HL-60/S4 (cell line): ENCODE results near the gene LDLRAD3.

Experiments used
- in situ Hi-C: fragments of 300-500 bp; cut with MboI; formaldehyde crosslinking; loops from 2 replicates; pipeline ENCODE4 v1.14.3; 2022; ENCODE audit warnings: low sequenced_read_pairs

LDLRAD3 gene

GRCh38 chr11:36253238-36253637, 309.4 kb downstream of the LDLRAD3 start:
- in situ Hi-C loops: loop anchor here (25.0 kb wide), 1 partner anchor 766 kb away; no protein-coding TSS in a partner anchor

- in situ Hi-C loops: loop anchor here (25.0 kb wide), 1 partner anchor 767 kb away; no protein-coding TSS in a partner anchor
Observed at GRCh38 chr11:36254713-36255112, 310.9 kb downstream of the LDLRAD3 start.

DNA sequence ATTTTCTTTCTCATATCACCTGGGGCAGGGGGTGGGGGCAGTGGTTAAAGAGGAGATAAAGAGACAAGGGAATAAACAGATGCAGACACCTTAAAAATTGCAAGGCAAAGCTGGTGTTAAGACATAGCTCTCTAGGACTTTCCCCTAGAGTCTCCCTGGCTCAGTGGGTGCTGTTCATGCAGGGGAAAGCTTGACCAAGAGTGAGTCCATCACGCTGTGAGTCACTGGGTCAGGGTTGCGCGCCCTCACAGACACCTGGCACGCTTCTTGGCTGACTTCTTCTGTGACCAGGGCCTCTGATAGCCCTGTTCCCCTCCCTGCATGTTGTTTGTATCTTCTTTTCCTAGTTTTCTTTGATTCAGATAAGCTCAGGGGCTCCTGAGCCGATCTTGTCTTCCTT, 313.5 kb downstream of the LDLRAD3 start:
- in situ Hi-C loops: loop anchor here (25.0 kb wide), 1 partner anchor 770 kb away; no protein-coding TSS in a partner anchor

DNA sequence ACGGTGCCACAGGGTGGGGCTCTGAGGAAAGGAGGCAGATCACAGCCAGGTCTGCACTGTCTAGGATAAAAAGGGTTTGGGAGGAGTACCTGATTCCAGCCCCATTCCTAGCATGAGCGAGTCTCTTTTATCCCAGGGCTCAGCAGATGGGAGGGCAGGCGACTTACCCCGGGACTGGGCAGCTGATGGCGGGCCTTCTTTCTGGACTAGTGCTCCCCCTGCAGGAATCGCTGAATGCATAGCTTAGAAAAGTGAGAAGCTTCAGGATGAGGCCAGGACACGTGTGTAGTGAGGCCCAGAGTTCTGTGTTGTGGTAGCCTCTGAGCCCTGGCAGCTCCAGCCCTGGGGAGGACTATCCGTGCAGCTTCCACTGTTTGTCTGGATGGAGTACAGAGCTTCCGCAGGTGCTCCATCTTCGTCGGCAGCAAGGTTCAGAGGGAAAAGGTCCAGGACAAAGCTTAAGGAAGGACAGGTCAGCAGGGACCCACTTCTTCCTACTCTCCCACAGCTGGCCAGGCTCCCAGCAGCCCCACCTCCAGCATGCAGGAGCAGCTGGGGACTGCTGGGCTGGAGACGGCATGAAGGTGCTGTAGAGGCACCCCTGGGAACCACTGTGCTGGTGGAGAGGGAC, 315.0 kb downstream of the LDLRAD3 start:
- in situ Hi-C loops: loop anchor here (25.0 kb wide), 1 partner anchor 772 kb away; no protein-coding TSS in a partner anchor

- in situ Hi-C loops: loop anchor here (25.0 kb wide), 1 partner anchor 774 kb away; no protein-coding TSS in a partner anchor
Observed at GRCh38 chr11:36261094-36261493, 317.2 kb downstream of the LDLRAD3 start.

- in situ Hi-C loops: loop anchor here (25.0 kb wide), 1 partner anchor 777 kb away; no protein-coding TSS in a partner anchor
Observed at GRCh38 chr11:36264011-36264972, 320.4 kb downstream of the LDLRAD3 start.

DNA sequence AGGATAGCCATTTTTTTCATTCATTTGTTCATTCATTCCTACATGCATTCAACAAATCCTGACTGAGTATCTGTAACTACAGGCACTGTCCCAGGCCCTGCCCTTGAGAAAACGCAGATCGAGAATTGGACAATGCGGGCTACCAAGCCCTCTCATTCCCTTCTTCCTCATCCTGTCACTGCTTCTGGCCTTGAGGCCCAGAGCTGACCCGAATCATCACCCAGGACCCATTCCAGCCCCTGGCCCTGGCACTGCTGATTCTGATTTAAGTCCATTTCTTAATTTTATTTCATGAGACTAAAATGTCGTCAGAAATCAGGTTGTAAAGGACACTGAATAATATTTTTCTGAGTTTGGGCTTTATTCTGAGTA, 321.1 kb downstream of the LDLRAD3 start:
- in situ Hi-C loops: loop anchor here (25.0 kb wide), 1 partner anchor 778 kb away; no protein-coding TSS in a partner anchor

- in situ Hi-C loops: loop anchor here (25.0 kb wide), 1 partner anchor 779 kb away; no protein-coding TSS in a partner anchor
Observed at GRCh38 chr11:36265793-36266628, 322.1 kb downstream of the LDLRAD3 start.

- in situ Hi-C loops: loop anchor here (25.0 kb wide), 1 partner anchor 779 kb away; no protein-coding TSS in a partner anchor
Observed at GRCh38 chr11:36266767-36267166, 322.9 kb downstream of the LDLRAD3 start.

- in situ Hi-C loops: loop anchor here (25.0 kb wide), 1 partner anchor 781 kb away; no protein-coding TSS in a partner anchor
Observed at GRCh38 chr11:36268337-36268985, 324.6 kb downstream of the LDLRAD3 start.

DNA sequence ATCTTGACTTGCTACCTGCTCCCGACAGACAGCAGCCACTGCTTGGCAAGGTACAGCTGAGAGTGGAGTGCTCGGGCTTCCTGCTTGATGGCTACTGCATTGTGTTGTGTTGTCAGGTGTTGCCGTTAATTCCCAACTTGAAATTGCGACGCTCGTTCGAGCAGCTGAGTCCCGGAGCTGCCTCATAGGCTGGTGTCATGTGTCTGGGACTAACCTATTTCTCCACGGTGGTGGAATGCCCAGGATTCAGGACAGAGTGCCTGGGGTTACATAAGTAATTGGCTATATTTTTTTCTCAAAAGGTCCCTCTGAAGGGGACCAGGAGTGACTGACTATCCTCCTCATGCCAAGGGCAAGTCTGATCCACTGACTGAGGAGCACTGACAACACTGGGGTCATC, 326.8 kb downstream of the LDLRAD3 start:
- in situ Hi-C loops: loop anchor here (10.0 to 25.0 kb wide), 2 partner anchors 666 to 783 kb away; no protein-coding TSS in a partner anchor

GRCh38 chr11:36271794-36272407, 328.0 kb downstream of the LDLRAD3 start:
- in situ Hi-C loops: loop anchor here (10.0 to 25.0 kb wide), 2 partner anchors 667 to 785 kb away; no protein-coding TSS in a partner anchor

DNA sequence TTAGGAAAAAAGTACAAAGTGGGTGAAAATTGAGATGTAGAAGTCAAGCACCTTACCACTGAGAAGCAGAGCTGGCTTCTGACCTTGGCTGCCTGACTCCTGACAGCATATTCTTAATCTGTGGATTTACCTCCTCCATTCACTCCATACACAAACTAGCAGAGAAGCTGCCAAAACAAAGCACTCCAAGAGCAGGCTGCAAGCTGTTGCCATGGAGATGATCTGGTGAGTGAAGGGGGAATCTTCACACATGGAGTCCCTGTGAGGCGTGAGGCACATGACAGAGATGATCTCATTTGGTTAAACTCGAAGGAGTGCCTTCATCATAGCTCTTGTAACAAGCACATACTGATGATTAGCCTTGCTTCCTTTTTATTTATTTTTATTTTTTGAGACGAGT, 329.2 kb downstream of the LDLRAD3 start:
- in situ Hi-C loops: loop anchor here (10.0 to 25.0 kb wide), 2 partner anchors 668 to 786 kb away; no protein-coding TSS in a partner anchor

DNA sequence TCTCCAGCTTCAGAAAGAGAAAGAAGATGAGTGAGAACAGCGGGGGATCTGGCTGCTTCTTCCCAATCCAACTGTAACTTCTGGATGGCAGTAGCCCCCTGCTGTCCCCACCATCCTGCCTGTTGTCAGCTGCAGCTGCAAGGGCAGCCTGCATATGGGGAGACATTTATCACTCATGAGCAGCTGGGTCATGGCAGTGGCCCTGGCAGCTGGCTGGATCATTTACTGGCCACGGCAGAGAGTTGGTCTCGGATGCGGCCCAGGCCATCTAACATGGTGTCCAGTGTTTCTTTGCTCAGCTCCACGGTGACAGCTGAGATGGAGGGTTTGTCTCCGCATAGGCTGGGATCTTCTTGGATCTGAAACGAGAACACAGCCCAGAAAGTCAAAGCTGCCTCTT, 330.6 kb downstream of the LDLRAD3 start:
- in situ Hi-C loops: loop anchor here (10.0 to 25.0 kb wide), 2 partner anchors 670 to 787 kb away; no protein-coding TSS in a partner anchor

DNA sequence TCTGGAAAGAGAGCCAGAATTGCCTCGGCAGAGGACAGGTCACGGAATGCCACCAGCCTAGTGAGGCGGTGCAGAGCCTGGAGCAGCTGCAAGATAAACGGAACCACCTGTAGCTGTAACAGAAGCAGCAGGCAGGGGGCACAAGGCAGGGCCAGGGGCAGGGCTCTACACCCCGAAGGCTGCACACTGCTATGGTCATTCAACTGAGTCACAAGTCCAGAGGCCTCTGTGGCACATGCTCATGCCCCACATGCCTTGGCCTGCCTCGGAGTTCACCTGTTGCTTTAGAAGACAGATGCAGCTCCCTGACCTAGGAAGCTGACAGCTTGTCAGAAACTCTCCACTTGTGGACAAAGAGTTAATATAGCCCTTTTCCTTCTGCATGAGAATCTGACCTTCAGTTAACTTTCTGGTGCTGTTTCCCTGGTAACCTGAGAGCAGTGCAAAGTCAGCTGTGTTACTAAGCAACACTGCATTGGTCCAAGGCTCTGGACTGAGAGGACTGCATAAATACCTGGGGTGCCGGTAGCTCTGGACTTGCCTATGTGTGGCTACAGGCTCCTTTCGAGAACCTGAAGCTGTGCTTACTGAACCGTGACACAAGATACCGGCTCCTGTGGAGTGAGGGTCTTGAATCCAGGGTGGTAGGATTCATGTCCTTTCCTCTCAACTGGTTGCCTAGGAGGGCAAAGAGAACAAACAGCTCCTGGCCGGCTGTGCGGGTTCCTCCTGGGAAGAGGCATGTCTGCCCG, 334.8 kb downstream of the LDLRAD3 start:
- in situ Hi-C loops: loop anchor here (10.0 kb wide), 1 partner anchor 674 kb away; no protein-coding TSS in a partner anchor

GRCh38 chr11:36280531-36280930, 336.7 kb downstream of the LDLRAD3 start:
- in situ Hi-C loops: no loop called here
